Ovary (tissue), 3 donors: ENCODE measurements around the gene EIF4G3.

Source experiments
- EP300 ChIP-seq: sonication (generic); formaldehyde crosslinking; IDR thresholded peaks from one replicate; pipeline ENCODE4 v1.6.1; 2017; ENCODE audit warnings: antibody characterized with exemption
- POLR2A ChIP-seq: fragments of 450-650 bp; IDR thresholded peaks from one replicate; pipeline ENCODE4 v1.6.1; 2017; ENCODE audit warnings: antibody characterized with exemption, mild to moderate bottlenecking, moderate library complexity
- TF ChIP-seq, protein P1 (sequence below), 3 donors: fragments of 450-650 bp in 2 of 3; fragments of 200-600 bp in 1 of 3; IDR thresholded peaks; one replicate each; pipeline versions ENCODE4 v1.5.1 to v1.8.0; 2016 to 2022; ENCODE audit warnings: antibody characterized with exemption in 3 of 3, mild to moderate bottlenecking in 1 of 3
- donor health status: DM: no; HTN: no; CAD: no.

GRCh38 chr1:20770314-20771087 lies 406.2 kb downstream of the EIF4G3 start:
- TF ChIP-seq, protein P1, sequence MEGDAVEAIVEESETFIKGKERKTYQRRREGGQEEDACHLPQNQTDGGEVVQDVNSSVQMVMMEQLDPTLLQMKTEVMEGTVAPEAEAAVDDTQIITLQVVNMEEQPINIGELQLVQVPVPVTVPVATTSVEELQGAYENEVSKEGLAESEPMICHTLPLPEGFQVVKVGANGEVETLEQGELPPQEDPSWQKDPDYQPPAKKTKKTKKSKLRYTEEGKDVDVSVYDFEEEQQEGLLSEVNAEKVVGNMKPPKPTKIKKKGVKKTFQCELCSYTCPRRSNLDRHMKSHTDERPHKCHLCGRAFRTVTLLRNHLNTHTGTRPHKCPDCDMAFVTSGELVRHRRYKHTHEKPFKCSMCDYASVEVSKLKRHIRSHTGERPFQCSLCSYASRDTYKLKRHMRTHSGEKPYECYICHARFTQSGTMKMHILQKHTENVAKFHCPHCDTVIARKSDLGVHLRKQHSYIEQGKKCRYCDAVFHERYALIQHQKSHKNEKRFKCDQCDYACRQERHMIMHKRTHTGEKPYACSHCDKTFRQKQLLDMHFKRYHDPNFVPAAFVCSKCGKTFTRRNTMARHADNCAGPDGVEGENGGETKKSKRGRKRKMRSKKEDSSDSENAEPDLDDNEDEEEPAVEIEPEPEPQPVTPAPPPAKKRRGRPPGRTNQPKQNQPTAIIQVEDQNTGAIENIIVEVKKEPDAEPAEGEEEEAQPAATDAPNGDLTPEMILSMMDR (IDR thresholded peaks at IDR 0.05): no peak
- no peak for TF ChIP-seq POLR2A
- no peak for TF ChIP-seq EP300
